ENCODE data around the gene TFPT.

DNA sequence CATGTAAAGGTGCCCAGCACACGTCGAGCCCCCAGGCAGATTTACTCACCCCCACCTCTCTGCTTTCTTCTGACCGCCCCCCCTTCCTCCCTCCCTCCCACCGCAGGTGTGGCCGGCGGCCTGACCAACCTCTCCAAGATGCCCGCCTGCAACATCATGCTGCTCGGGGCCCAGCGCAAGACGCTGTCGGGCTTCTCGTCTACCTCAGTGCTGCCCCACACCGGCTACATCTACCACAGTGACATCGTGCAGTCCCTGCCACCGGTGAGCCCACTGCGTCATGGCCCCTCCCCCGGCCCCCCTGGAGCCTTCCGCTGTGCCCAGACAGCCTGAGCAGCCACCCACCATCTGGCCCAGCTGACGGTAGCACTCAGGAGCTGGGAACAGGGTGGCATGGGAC is 8.9 kb upstream of the TFPT start:
- TF ChIP-seq, protein P1, sequence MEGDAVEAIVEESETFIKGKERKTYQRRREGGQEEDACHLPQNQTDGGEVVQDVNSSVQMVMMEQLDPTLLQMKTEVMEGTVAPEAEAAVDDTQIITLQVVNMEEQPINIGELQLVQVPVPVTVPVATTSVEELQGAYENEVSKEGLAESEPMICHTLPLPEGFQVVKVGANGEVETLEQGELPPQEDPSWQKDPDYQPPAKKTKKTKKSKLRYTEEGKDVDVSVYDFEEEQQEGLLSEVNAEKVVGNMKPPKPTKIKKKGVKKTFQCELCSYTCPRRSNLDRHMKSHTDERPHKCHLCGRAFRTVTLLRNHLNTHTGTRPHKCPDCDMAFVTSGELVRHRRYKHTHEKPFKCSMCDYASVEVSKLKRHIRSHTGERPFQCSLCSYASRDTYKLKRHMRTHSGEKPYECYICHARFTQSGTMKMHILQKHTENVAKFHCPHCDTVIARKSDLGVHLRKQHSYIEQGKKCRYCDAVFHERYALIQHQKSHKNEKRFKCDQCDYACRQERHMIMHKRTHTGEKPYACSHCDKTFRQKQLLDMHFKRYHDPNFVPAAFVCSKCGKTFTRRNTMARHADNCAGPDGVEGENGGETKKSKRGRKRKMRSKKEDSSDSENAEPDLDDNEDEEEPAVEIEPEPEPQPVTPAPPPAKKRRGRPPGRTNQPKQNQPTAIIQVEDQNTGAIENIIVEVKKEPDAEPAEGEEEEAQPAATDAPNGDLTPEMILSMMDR (IDR thresholded peaks at IDR 0.05), result no peak
- TF ChIP-seq POLR2A (IDR thresholded peaks at IDR 0.05; ENCODE audit: low read depth) (no peak), EP300 (IDR thresholded peaks at IDR 0.05) (no peak), POLR2AphosphoS5 (IDR thresholded peaks at IDR 0.05) (no peak)

Data from esophagus muscularis mucosa (tissue), 4 donors.